ENCODE measurements around the gene TXNL4A. TPM values are rescaled to one million over a fixed set of nuclear protein-coding genes. Genes with fewer than 3 reads are reported as not detected.

The TXNL4A gene
- total RNA-seq, 4 donors from 2014 or later, result 18.0 to 47.6 (median 33.6) TPM

GRCh38 chr18:79991494-79991893 is 3.1 kb upstream of the TXNL4A start:
- no peak for TF ChIP-seq CTCF (IDR thresholded peaks at IDR 0.05)
- DNase-seq (ENCODE audit: low spot score) (no peak), ATAC-seq (ENCODE audit: low FRiP score) (no peak)

GRCh38 chr18:79989195-79989497 is 783 bp upstream of the TXNL4A start:
- no peak for TF ChIP-seq CTCF (IDR thresholded peaks at IDR 0.05)
- DNase-seq (ENCODE audit: low spot score) (no peak), ATAC-seq (ENCODE audit: low FRiP score) (no peak)

GRCh38 chr18:79988071-79988450 is 302 bp downstream of the TXNL4A start:
- peak; percentile 29 for DNase-seq (ENCODE audit: low spot score)
- peak; percentile 68 for ATAC-seq (ENCODE audit: low FRiP score)
- TF ChIP-seq CTCF (IDR thresholded peaks at IDR 0.05), result no peak

GRCh38 chr18:79987566-79987965 is 797 bp downstream of the TXNL4A start:
- DNase-seq (ENCODE audit: low spot score) (no peak), ATAC-seq (ENCODE audit: low FRiP score) (no peak)
- no peak for TF ChIP-seq CTCF (IDR thresholded peaks at IDR 0.05)

- no peak for DNase-seq (ENCODE audit: low spot score)
- no peak for TF ChIP-seq CTCF (IDR thresholded peaks at IDR 0.05)
- no peak for ATAC-seq (ENCODE audit: low FRiP score)
These were observed 1.6 kb downstream of the TXNL4A start for GRCh38 chr18:79986726-79987125.

- ATAC-seq (ENCODE audit: low FRiP score) (no peak), DNase-seq (ENCODE audit: low spot score) (no peak)
These were observed 3.2 kb downstream of the TXNL4A start for GRCh38 chr18:79985172-79985571.

GRCh38 chr18:79983793-79984192 is 4.6 kb downstream of the TXNL4A start:
- ATAC-seq (ENCODE audit: low FRiP score) (no peak), DNase-seq (ENCODE audit: low spot score) (no peak)
- no peak for TF ChIP-seq CTCF (IDR thresholded peaks at IDR 0.05)

More at GRCh38 chr18:79985172-79985571, 3.2 kb downstream of the TXNL4A start:
- no peak for TF ChIP-seq CTCF (IDR thresholded peaks at IDR 0.05)
